ENCODE measurements around the gene ESYT2.

Gene ESYT2

DNA sequence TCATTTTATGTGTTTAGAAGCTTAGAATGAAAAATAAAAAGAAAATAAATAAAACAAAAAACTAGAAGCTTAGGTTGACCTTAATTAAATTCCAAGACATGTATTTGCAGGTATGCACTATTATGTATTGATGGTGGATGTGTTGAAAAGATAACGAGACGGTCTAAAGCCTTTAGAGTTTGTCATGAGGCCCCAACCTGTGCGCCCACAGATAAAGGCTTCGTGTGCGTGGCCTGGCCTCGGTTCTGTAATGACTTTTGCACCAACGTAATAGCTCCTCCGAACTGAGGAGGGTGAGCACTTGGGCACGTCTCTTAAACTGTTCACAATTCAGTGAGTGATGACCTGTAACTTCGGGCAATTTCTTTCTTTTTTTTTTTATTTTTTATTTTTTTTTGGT lies 81.0 kb downstream of the ESYT2 start:
- H3K36me3 ChIP-seq (ENCODE audit: control insufficient read depth, insufficient read depth, low read length): peaks cover 71% of the 10 kb centered on the region
- no peak for DNase-seq

DNA sequence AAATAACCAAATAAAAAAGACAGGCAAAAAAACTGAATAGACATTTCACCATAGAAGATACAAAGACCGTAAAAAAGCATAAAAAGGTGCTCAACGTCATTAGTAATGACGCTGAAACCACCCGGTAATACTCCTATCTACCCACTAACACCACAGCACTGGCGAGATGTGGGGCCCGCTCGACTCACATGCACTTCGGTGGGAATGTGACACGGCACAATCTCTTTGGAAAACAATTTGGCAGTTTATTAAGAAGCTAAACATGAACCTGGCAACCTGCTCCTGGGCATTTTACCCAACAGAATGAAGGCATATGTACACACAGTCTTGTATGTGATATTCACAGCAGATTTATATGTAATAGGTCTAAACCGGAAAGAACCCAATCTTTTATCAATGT lies 81.9 kb downstream of the ESYT2 start:
- Histone ChIP-seq H3K4me3 (ENCODE audit: insufficient read depth, low read depth, low read length, poor library complexity, severe bottlenecking) (no peak overlapping the region), H3K9me3 (ENCODE audit: control insufficient read depth, low read length) (no peaks in the 10 kb centered on the region), H3K4me1 (ENCODE audit: control insufficient read depth, insufficient read depth, low read length, poor library complexity, severe bottlenecking) (no peaks in the 10 kb centered on the region), H3K27ac (ENCODE audit: insufficient read depth, low read length, poor library complexity, severe bottlenecking) (no peak overlapping the region), H3K36me3 (ENCODE audit: control insufficient read depth, insufficient read depth, low read length) (peaks cover 73% of the 10 kb centered on the region), H3K27me3 (replicated peaks; ENCODE audit: control insufficient read depth, insufficient read depth, low read length, poor library complexity, severe bottlenecking) (no peaks in the 10 kb centered on the region)
- no peak for DNase-seq

More for the DNA sequence above, 81.0 kb downstream of the ESYT2 start:
- H3K4me3 ChIP-seq (ENCODE audit: insufficient read depth, low read depth, low read length, poor library complexity, severe bottlenecking): no peak overlapping the region
- H3K9me3 ChIP-seq (ENCODE audit: control insufficient read depth, low read length): no peaks in the 10 kb centered on the region
- H3K27ac ChIP-seq (ENCODE audit: insufficient read depth, low read length, poor library complexity, severe bottlenecking): no peak overlapping the region
- H3K4me1 ChIP-seq (ENCODE audit: control insufficient read depth, insufficient read depth, low read length, poor library complexity, severe bottlenecking): no peaks in the 10 kb centered on the region
- H3K27me3 ChIP-seq (replicated peaks; ENCODE audit: control insufficient read depth, insufficient read depth, low read length, poor library complexity, severe bottlenecking): no peaks in the 10 kb centered on the region

DNA sequence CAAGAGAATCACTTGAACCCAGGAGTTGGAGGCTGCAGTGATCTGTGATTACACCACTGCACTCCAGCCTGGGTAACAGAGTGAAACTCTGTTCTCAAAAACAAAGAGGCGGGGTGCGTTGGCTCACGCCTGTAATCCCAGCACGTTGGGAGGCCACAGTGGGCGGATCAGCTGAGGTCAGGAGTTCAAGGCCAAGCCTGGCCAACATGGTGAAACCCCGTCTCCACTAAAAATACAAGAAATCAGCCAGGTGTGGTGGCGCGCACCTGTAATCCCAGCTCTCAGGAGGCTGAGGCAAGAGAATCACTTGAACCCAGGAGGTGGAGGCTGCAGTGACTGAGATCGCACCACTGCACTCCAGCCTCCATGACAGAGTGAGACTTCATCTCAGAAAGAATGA lies 82.4 kb downstream of the ESYT2 start:
- Histone ChIP-seq H3K27ac (ENCODE audit: insufficient read depth, low read length, poor library complexity, severe bottlenecking) (no peak overlapping the region), H3K4me3 (ENCODE audit: insufficient read depth, low read depth, low read length, poor library complexity, severe bottlenecking) (no peak overlapping the region), H3K4me1 (ENCODE audit: control insufficient read depth, insufficient read depth, low read length, poor library complexity, severe bottlenecking) (no peaks in the 10 kb centered on the region), H3K9me3 (ENCODE audit: control insufficient read depth, low read length) (no peaks in the 10 kb centered on the region), H3K36me3 (ENCODE audit: control insufficient read depth, insufficient read depth, low read length) (peaks cover 73% of the 10 kb centered on the region), H3K27me3 (replicated peaks; ENCODE audit: control insufficient read depth, insufficient read depth, low read length, poor library complexity, severe bottlenecking) (no peaks in the 10 kb centered on the region)
- no peak for DNase-seq

DNA sequence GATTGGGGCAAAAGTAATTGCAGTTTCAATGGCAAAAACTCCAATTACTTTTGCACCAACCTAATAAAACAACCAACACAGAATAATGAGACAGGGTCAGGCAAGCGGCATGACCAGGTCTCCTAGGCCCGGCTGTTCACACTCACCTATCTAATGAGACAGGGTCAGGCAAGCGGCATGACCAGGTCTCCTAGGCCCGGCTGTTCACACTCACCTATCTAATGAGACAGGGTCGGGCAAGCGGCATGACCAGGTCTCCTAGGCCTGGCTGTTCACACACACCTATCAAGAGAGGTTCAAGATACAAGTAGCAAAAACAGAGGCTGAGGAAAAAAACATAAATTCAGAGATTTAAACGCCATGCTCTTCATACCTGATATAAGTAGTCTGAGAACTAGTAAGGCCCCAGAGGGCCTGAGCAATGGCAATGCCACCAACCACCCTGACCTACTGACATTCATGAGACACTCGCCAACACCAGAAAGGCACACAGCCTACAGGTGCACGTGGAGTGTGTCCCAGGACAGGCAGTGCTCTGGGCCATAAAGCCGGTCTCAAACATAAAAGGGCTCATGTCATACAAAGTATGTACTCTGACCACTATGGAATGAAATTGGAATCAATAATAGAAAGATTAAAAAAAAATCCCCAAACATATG lies 84.1 kb downstream of the ESYT2 start:
- Histone ChIP-seq H3K36me3 (ENCODE audit: control insufficient read depth, insufficient read depth, low read length) (peaks cover 87% of the 10 kb centered on the region), H3K4me1 (ENCODE audit: control insufficient read depth, insufficient read depth, low read length, poor library complexity, severe bottlenecking) (no peaks in the 10 kb centered on the region), H3K4me3 (ENCODE audit: insufficient read depth, low read depth, low read length, poor library complexity, severe bottlenecking) (no peak overlapping the region), H3K27ac (ENCODE audit: insufficient read depth, low read length, poor library complexity, severe bottlenecking) (no peak overlapping the region), H3K9me3 (ENCODE audit: control insufficient read depth, low read length) (no peaks in the 10 kb centered on the region), H3K27me3 (replicated peaks; ENCODE audit: control insufficient read depth, insufficient read depth, low read length, poor library complexity, severe bottlenecking) (no peaks in the 10 kb centered on the region)
- DNase-seq: no peak

DNA sequence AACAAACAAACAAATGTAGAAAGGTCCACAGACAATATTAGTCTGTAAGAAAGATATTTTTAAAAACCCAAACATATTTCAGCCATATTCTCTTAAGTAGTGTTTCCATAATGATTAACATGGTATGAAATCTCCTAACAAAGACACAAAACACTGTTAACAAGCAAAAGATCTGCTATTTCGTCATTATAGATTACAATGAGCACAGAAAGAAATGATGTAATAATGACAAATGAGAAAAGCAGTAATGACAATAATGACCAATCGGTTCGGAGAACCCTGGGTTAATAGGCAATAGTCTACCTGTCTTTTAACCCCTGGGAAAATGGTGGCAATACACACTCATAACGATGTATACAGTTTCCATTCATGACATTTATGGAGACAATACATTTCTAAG lies 85.2 kb downstream of the ESYT2 start:
- no peaks in the 10 kb centered on the region for H3K9me3 ChIP-seq (ENCODE audit: control insufficient read depth, low read length)
- H3K36me3 ChIP-seq (ENCODE audit: control insufficient read depth, insufficient read depth, low read length): peaks cover 90% of the 10 kb centered on the region
- H3K27ac ChIP-seq (ENCODE audit: insufficient read depth, low read length, poor library complexity, severe bottlenecking): no peak overlapping the region
- no peaks in the 10 kb centered on the region for H3K27me3 ChIP-seq (replicated peaks; ENCODE audit: control insufficient read depth, insufficient read depth, low read length, poor library complexity, severe bottlenecking)
- no peak for DNase-seq
- H3K4me1 ChIP-seq (ENCODE audit: control insufficient read depth, insufficient read depth, low read length, poor library complexity, severe bottlenecking): no peaks in the 10 kb centered on the region
- no peak overlapping the region for H3K4me3 ChIP-seq (ENCODE audit: insufficient read depth, low read depth, low read length, poor library complexity, severe bottlenecking)

DNA sequence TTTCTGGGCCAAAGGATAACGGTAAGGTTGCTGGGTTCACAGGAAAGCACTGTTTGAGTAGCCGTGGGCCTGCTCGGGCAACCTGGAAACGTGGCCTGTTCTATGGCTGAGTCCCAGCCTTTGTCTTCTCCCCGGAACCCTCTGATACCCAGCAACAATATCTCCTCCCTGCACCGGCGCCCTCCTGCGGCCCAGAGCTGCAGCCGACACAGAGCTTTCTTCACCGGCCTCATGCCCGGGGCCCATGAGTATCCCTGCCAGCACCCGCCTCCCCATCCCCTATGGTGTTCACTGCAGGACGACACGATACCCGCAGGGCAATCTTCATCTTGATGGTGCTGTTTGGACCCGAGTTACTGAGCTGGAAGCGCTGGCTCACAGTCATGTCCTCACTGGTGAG lies 86.1 kb downstream of the ESYT2 start:
- Histone ChIP-seq H3K36me3 (ENCODE audit: control insufficient read depth, insufficient read depth, low read length) (peaks cover 90% of the 10 kb centered on the region), H3K4me3 (ENCODE audit: insufficient read depth, low read depth, low read length, poor library complexity, severe bottlenecking) (no peak overlapping the region), H3K27me3 (replicated peaks; ENCODE audit: control insufficient read depth, insufficient read depth, low read length, poor library complexity, severe bottlenecking) (no peaks in the 10 kb centered on the region)

DNA sequence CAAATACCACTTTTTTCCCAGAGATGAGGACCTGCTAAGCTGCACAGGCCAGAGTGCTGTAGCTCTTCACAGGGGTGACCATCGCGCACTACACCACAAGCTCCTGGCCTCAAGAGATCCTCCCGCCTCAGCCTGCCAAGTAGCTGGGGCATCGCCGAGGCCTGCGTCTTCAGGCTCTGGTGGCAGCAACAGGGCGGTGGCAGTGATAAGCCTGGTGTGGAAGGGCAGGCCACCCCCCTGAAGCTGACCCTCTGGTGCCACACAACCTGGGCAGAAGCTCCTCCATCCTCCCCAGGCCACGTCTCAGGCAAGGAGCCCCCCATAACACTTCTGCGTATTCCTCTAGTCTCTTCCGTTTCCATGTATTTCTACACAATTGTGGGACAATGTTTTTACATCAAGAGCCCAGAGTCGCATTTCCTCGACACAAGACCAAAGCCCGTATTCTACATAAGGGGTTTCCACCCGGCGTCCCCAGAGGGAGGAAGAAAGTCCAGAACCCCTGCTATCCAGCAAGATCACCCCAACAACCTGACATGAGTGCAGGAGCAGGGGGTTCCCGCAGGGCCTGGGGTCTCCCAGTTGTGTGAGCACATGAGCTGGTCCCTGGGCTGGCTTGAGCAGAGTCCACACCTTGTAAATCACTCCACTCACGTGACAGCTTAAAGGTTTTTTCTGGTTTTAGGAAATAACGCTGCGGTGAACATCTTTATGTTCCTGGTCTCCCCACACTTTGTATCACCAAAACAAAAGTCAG lies 87.1 kb downstream of the ESYT2 start:
- H3K27ac ChIP-seq (ENCODE audit: insufficient read depth, low read length, poor library complexity, severe bottlenecking): no peak overlapping the region
- no peak overlapping the region for H3K4me3 ChIP-seq (ENCODE audit: insufficient read depth, low read depth, low read length, poor library complexity, severe bottlenecking)
- peaks cover 90% of the 10 kb centered on the region for H3K36me3 ChIP-seq (ENCODE audit: control insufficient read depth, insufficient read depth, low read length)
- no peak for DNase-seq
- H3K4me1 ChIP-seq (ENCODE audit: control insufficient read depth, insufficient read depth, low read length, poor library complexity, severe bottlenecking): no peaks in the 10 kb centered on the region
- no peaks in the 10 kb centered on the region for H3K9me3 ChIP-seq (ENCODE audit: control insufficient read depth, low read length)
- H3K27me3 ChIP-seq (replicated peaks; ENCODE audit: control insufficient read depth, insufficient read depth, low read length, poor library complexity, severe bottlenecking): no peaks in the 10 kb centered on the region

More for the DNA sequence above, 86.1 kb downstream of the ESYT2 start:
- DNase-seq: no peak
- H3K27ac ChIP-seq (ENCODE audit: insufficient read depth, low read length, poor library complexity, severe bottlenecking): no peak overlapping the region
- H3K9me3 ChIP-seq (ENCODE audit: control insufficient read depth, low read length): no peaks in the 10 kb centered on the region
- no peaks in the 10 kb centered on the region for H3K4me1 ChIP-seq (ENCODE audit: control insufficient read depth, insufficient read depth, low read length, poor library complexity, severe bottlenecking)

DNA sequence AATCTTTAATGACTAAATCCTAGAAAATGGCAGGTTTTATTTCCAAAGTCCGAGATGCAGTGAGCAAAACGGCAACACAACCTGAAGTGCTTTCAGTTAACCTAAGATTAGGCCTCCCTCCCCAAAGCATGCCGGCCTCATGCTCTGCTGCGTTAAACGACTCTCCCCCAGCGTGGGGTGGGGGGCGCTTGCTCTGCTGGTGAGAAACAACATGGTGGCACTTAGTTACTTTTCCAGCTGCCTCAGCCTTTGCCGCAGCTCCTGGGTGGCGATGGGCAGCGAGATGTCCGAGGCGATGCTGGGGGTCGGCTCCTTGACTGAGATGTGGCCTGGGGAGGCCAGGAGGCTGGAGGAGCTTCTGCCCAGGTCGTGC lies 88.0 kb downstream of the ESYT2 start:
- no peaks in the 10 kb centered on the region for H3K27me3 ChIP-seq (replicated peaks; ENCODE audit: control insufficient read depth, insufficient read depth, low read length, poor library complexity, severe bottlenecking)
- peaks cover 92% of the 10 kb centered on the region for H3K36me3 ChIP-seq (ENCODE audit: control insufficient read depth, insufficient read depth, low read length)
- no peak overlapping the region for H3K4me3 ChIP-seq (ENCODE audit: insufficient read depth, low read depth, low read length, poor library complexity, severe bottlenecking)
- no peaks in the 10 kb centered on the region for H3K4me1 ChIP-seq (ENCODE audit: control insufficient read depth, insufficient read depth, low read length, poor library complexity, severe bottlenecking)
- no peak for DNase-seq
- no peak overlapping the region for H3K27ac ChIP-seq (ENCODE audit: insufficient read depth, low read length, poor library complexity, severe bottlenecking)
- no peaks in the 10 kb centered on the region for H3K9me3 ChIP-seq (ENCODE audit: control insufficient read depth, low read length)

DNA sequence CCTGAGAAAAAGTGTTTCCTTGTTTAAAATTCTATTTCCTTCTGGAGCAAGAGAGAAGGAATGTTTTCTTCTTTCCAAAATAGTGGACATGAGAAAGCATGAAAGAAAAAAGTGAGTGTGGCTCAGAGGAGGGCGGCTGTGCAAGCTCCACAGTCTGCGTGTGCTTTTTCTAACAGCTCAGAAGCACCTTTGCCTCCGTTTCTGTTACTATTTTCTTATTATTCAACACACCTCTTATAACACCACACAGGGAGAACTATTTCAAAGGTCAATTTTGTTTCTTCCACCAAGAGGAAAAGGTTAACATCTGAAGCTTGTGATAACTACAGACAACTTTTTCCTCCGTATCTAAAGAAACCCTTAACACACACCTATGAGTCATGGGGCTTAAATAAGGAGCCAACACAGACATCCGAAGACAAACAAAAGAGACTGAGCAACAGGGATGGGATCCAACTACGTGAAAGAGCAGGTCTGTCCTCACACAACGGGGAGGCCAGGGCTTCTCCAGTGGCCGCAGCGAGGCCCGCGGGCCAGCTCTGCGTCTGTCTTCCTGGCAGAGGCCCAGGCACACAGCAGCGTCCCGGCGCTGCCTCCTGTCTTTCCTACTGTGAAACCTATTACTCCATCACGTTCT lies 88.5 kb downstream of the ESYT2 start:
- Histone ChIP-seq H3K36me3 (ENCODE audit: control insufficient read depth, insufficient read depth, low read length) (peaks cover 93% of the 10 kb centered on the region), H3K27ac (ENCODE audit: insufficient read depth, low read length, poor library complexity, severe bottlenecking) (no peak overlapping the region), H3K4me1 (ENCODE audit: control insufficient read depth, insufficient read depth, low read length, poor library complexity, severe bottlenecking) (no peaks in the 10 kb centered on the region), H3K9me3 (ENCODE audit: control insufficient read depth, low read length) (no peaks in the 10 kb centered on the region), H3K4me3 (ENCODE audit: insufficient read depth, low read depth, low read length, poor library complexity, severe bottlenecking) (no peak overlapping the region), H3K27me3 (replicated peaks; ENCODE audit: control insufficient read depth, insufficient read depth, low read length, poor library complexity, severe bottlenecking) (no peaks in the 10 kb centered on the region)
- no peak for DNase-seq

DNA sequence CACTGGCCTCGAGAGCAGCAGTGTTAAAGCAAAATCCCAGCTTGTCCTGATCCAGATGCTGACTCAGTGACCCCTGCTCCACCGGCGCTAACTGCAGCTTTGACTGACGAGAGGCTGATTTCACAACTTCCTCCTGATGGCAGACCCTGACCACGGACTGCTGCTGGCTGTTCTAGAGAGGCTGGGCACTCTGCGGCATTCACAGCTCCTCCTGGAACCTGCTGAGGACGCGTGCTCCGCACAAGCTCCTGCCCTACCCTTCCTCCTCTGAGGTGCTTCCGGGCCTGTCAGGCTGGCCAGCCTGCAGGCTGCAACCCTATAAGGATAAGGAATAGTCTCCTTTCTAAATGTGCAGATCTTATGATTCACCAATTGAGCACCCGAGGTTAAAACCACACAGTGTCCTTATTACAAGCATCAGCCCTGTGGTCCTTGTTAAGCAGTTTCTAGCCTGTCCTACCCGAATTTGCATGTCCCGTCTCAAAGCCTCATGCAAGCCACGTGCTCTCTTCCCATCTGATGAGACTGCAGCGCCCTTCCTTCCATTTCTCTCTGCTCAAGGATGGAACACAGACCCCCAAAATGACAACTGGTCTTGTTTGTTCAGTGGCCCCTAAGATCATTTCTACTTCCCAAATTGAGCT lies 89.2 kb downstream of the ESYT2 start:
- Histone ChIP-seq H3K4me1 (ENCODE audit: control insufficient read depth, insufficient read depth, low read length, poor library complexity, severe bottlenecking) (no peaks in the 10 kb centered on the region), H3K4me3 (ENCODE audit: insufficient read depth, low read depth, low read length, poor library complexity, severe bottlenecking) (no peak overlapping the region), H3K9me3 (ENCODE audit: control insufficient read depth, low read length) (no peaks in the 10 kb centered on the region), H3K27ac (ENCODE audit: insufficient read depth, low read length, poor library complexity, severe bottlenecking) (no peak overlapping the region), H3K36me3 (ENCODE audit: control insufficient read depth, insufficient read depth, low read length) (peaks cover 94% of the 10 kb centered on the region), H3K27me3 (replicated peaks; ENCODE audit: control insufficient read depth, insufficient read depth, low read length, poor library complexity, severe bottlenecking) (no peaks in the 10 kb centered on the region)
- DNase-seq: no peak
